Forelimb muscle (tissue), 1 donor: ENCODE results near the gene CFAP46. TPM values are rescaled to one million over a fixed set of nuclear protein-coding genes. Genes with fewer than 3 reads are reported as not detected.
"Not testable (repeated sequence)": the region's sequence is repeated elsewhere in the genome, so short reads cannot be mapped to it uniquely, and the experiment has no call there.

Source experiments
- DNase-seq: peaks from one replicate; pipeline ENCODE4 v3.0.0-alpha.2; 2013; ENCODE audit warnings: low read depth
- polyA plus RNA-seq: library from polyadenylated mRNA; unstranded; fragments of 120-200 nt; gene quantifications from one replicate; pipeline ENCODE4 v1.2.1, GENCODE V29; 2013; ENCODE audit not compliant: insufficient read length

The CFAP46 gene
- polyA plus RNA-seq, 1 donor, result 0.24 TPM

DNA sequence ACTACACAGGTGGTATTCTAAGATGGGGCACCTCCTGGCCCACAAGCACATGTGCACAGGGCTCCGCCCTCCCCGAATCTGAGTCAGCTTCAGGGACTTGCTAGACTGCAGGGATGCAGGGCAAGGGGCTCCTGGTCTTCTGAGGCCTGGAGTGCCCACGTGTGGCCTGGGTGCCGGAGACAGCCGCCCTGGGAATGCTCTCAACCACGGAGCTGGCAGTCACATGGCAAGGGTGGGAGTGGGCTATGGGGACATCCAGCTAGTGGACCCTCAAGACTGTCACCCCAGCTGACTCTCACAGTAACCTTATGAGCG lies 42.7 kb downstream of the CFAP46 start:
- DNase-seq, result no peak

DNA sequence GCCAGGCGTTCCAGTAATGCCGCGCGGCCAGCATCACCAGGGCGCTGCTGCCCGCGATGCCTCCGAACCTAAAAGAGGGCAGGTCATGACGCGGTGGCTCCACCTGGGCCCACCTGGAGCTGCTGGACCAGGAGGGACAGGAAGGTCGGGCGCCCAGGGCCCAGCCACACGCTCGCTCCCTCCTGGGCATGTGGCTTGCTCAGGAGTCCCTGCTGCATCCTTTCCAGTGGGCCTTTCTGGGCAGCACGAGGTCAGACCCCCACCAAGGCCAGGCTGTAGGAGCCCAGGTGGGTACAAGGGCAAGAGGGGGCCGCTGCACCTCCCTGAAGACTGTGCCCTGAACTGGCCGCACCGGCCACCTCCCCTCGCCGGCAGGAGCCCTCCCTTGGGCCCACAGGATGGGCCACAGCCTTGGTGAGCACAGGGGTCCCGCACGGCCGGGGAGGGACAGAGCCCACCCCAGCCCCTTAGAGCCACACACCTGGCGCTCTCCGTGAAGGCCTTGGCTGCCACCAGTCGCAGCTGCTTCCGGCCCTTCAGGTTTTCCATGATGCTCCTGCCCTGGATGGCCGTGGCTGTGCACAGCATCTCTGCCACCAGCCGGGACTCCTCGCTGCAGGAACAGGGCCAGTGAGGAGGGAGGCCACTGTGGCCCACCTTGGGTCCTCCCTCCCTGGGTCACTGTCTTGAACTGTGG lies 43.2 kb downstream of the CFAP46 start:
- DNase-seq, result no peak

GRCh38 chr10:132898391-132899053 lies 43.8 kb downstream of the CFAP46 start:
- no peak for DNase-seq

DNA sequence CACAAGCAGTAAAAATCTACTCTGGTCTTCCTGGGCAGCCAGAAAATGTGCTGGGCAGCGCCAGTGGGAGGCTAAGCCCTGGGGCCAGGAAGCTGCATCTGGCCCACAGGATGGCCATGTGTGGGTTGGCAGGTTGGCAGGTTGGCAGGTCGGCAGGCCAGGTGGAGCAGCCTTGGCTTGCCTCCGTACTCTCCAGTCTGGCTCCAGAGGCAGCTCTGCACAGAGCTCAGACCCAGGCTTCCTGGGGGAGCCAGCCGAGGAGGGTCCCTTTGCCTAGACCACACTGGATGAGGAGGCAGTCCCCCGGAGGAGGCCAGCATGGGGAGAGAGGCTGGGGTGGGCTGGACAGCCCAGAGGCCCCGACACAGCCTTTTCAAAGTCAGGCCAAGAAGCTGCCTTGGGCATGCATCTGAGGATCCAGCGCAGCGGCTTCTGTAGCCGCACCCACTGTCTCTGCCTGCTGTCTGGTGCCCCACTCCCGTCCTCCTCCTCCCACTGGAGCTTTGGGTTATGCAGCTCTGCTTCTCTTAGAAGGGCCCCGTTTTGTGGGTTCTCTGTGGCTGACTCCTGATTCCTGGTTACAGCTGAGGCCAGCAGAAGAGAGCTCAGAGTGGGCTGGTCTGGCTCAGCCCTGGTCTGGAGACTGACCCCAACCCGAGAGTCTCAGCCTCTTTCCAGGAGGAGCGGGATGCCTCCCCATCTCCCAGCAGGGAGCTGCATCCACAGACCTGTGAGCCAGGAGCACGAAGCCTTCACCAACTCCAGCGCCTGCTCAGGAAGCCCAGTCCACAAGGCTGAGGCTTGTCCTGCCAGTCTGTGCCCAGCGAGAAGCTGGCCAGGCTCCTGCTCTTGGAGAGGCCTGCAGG lies 44.6 kb downstream of the CFAP46 start:
- DNase-seq, result no peak

DNA sequence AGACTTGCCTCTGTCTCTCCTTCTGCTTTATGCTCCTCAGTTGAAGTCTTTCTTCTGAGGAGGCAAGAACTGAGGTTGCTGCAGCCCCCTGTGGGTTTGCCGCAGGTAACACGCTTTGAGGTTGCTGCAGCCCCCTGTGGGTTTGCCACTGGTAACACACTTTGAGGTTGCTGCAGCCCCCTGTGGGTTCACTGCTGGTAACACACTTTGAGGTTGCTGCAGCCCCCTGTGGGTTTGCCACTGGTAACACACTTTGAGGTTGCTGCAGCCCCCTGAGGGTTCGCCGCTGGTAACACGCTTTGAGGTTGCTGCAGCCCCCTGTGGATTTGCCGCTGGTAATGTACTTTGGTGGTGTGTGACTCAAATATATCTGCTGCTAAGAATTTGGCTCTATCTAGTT lies 48.6 kb downstream of the CFAP46 start:
- not testable (repeated sequence) for DNase-seq

DNA sequence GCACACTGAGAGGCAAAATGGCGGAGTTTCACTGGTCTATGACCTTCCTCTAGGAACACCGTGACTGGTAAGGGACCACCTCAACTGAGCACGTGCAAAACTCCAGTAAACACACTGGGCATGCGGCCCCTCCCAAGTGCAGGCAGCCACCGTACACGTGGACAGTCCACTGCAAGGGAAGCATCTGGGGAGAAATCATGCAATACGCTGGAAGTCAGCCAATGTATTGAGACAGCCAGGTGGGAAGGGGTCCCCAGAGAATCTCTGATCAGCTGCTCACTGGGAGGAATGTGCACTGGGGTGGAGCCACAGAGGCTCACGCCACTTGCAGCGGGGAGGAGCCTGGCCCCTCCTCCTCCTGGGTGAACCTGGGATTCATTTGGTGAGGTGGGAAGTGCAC lies 49.3 kb downstream of the CFAP46 start:
- no peak for DNase-seq

GRCh38 chr10:132892004-132892403 lies 50.4 kb downstream of the CFAP46 start:
- no peak for DNase-seq

DNA sequence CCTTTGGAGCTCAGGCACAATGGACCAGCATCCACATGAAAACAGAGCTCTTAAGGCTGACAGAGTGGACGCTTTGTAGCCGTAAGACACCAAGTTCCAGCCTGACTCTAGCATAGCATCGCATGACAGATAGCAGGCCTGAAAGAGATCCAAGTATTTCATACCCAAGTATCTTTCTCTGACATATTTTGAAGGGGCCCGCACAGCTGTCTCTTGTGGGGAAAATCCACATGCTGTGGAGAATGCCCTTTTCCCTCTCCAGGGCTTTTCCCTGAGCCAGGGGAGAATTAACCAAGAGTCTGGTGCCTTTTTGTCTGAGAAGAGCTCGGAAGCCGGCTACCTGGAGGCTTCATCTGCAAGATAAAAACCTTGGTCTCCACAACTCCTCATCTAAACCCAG lies 51.0 kb downstream of the CFAP46 start:
- DNase-seq, result no peak

- DNase-seq, result no peak
Observed at GRCh38 chr10:132890301-132890700, 52.1 kb downstream of the CFAP46 start.

DNA sequence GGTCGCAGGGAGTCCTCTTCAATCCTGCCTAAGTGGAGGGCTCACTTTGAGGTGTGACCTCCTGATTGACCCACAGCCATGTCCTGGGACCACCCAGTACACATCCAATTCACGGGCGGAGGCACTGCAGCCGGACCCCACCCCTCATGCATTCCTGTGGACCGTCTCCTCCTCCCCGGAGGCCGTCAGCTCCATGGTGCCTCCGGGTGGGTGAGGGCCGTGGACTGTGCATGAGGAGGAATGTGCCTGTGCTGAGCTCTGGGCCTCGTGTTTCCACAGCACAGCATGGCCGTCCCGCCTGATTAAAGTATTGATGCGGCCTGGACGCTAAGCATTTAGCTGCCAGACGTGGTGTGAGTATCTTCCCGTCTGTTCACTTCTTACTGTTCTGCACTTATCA lies 52.8 kb downstream of the CFAP46 start:
- no peak for DNase-seq

- DNase-seq, result no peak
Observed at GRCh38 chr10:132888898-132889490, 53.4 kb downstream of the CFAP46 start.

GRCh38 chr10:132888446-132888845 lies 53.9 kb downstream of the CFAP46 start:
- DNase-seq, result not testable (repeated sequence)

DNA sequence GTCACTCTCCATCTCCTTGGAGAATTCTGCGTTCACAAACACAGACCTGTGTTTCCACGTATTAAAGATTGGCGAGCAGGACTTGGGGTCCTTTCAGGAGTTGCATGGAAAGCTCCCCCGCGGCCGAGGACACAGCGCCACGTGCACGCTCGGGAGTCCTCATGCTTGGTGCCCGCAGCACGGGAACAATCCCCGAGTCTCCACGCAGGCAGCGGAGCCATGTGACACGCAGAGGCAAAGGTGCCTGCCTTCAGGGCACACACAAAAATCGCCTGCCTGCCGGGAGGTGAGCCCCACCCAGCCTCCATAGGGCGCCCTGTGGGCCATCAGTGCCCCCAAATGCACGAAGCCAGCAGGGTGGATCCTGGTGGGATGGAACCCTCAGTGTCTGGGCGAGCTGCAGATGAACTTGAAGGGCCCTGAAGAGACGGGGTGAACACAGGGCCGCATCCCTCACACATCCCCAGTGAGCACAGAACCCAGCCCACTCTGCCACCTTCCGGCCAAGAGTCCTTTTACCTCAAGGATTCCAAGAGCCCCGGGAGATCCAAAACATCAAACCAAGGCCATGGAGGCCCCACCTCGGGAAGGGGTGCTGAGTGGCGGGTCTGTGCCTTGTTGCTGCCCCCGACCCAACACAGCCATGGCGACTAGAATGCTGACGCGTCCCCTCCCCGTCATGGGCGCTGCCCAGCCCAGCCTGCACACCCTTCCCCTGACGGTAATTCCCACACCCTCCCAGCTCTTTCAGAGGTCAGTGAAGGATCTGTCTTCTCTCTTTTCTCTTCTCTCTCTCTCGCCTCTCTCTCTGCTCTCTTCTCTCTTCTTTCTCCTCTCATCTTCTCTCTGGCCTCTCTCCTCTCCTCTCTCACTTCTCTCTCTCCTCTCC lies 55.9 kb downstream of the CFAP46 start:
- DNase-seq, result no peak

- no peak for DNase-seq
Observed at GRCh38 chr10:132885451-132886210, 56.7 kb downstream of the CFAP46 start.

DNA sequence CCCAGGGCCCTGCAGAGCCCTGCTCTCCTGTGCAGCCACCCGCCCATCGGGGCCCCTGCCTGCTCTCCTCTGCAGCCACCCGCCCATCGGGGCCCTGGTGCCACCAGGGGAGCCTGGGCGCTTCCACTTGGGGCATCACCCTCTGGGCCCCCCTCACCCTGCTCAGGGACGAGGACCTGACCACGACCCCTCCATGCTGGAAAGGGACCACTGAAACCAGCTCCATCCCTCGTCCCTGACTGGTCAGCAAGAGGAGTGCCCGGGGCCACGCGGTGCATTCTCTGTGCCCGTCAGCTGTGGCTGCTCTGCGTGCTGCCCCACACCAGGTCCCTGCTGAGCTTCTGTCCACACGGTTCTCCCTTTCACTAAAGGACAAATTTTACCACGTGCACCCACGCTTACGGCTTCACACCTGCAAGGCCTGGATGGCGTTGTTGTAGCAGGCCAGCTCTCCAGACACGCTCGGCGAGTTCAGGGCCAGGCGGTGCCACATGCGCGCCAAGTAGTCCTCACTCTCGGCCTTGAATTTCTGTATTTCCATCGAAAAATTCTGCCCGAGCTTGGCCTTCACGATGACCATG lies 57.6 kb downstream of the CFAP46 start:
- no peak for DNase-seq

DNA sequence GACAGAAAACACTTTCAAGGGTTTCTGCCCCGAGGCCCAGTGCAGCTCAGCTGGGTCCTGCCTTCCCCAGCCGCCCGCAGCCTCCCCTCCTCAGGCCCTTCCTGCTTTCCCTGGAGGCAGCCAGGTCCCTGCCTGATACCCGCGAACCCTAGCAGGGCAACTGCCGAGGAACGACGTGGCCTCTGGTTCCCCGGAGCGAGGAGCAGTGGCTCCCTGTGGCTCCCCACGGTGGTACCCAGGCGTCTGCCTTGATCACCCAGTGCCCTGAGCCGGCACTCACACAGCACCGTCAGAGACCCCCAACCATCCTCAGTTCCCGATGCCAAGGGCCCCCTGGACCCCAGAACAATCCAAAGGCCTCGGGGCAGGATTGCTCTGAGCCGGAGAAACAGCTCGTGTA lies 58.3 kb downstream of the CFAP46 start:
- no peak for DNase-seq

DNA sequence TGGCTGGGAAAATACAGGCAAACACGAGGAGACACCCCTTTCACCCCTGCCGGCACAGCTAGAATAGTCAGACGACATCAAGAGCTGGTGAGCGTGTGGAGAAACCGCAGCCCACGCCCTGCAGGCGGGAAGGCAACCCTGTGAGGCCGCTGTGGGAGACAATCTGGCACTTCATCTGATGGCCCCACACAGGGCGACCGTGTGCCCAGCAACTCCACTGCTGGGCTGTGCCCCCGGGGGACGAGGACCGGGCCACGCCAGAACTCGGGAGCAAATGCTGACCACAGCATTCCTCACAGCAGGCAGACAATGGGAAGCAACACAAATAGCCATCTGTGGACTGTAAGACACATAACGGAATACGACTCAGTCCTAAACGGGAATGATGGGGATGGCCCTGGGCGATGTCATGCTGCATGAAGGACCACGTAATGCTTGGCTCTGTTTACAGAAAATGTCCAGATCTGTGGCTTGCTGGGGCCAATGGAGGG lies 58.9 kb downstream of the CFAP46 start:
- DNase-seq, result no peak

- DNase-seq, result no peak
Observed at GRCh38 chr10:132882069-132882951, 60.1 kb downstream of the CFAP46 start.
